ENCODE results near the gene DMXL1.
"Not testable (repeated sequence)": the region's sequence is repeated elsewhere in the genome, so short reads cannot be mapped to it uniquely, and the experiment has no call there.

Gene DMXL1

GRCh38 chr5:119063579-119064379 is 7.1 kb upstream of the DMXL1 start:
- DNase-seq (ENCODE audit: low spot score) = no peak

GRCh38 chr5:119067450-119067849 is 3.4 kb upstream of the DMXL1 start:
- no peak for DNase-seq (ENCODE audit: low spot score)

GRCh38 chr5:119070578-119070827 is 384 bp upstream of the DMXL1 start:
- DNase-seq (ENCODE audit: low spot score) = no peak

DNA sequence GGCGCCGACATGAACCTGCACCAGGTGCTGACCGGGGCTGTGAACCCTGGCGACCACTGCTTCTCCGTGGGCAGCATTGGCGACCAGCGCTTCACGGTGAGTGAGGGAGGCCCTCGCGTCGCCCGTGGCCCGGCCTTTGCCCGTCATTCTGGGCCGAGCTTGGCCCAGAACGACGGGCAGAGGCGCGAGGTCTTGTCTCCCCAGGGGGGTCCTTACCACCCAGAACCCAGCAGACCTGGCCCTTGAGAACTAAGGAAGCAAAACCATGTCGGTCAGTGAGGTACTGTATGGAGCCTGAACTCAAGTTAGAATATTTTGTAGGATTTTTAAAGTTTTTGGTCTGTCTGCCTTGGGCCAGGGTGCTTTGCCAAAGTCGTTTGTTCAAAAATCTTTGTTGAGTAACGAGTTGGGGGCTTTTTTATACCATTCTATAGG is 691 bp downstream of the DMXL1 start:
- peak; percentile 5 for DNase-seq (ENCODE audit: low spot score)

- DNase-seq (ENCODE audit: low spot score) = no peak
Observed at GRCh38 chr5:119072496-119072895, 1.6 kb downstream of the DMXL1 start.

- not testable (repeated sequence) for DNase-seq (ENCODE audit: low spot score)
Observed at GRCh38 chr5:119073746-119074337, 3.0 kb downstream of the DMXL1 start.

- DNase-seq (ENCODE audit: low spot score) = no peak
Observed at GRCh38 chr5:119074419-119074818, 3.5 kb downstream of the DMXL1 start.

GRCh38 chr5:119075269-119075668 is 4.4 kb downstream of the DMXL1 start:
- DNase-seq (ENCODE audit: low spot score) = not testable (repeated sequence)

DNA sequence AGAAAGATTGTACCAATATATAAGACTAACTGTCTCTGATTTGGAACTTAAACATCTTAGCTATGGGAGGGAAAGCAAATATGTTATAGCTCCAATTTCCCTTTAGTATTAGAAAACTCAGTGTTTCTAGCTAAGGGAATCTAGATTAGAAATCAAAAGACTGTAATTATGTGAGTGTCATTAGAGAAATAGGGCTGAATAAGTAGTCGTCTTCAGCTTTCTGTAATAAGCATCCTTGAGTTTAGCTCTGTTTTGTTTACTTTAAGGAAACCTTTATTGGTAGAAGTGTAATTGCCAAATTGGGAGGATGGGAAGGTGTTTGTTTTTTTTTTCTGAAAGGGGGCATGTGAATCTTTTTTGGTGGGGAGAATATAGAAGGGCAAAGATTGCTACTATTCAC is 5.2 kb downstream of the DMXL1 start:
- DNase-seq (ENCODE audit: low spot score) = no peak

DNA sequence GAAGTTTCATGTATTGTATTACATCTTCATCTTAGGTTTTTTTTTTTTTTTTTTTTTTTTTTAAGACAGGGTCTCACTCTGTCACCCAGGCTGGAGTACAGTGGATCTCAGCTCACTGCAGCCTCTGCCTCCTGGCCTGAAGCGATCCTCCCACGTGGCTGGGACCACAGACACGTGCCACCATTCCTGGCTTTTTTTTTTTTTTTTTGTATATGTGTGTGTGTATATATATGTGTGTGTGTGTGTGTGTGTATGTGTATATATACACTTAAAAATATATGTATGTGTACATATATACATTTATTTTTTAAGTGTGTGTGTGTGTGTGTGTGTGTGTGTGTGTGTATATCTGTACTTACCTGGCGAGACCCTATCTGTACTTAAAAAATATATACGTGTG is 6.6 kb downstream of the DMXL1 start:
- DNase-seq (ENCODE audit: low spot score) = no peak

DNA sequence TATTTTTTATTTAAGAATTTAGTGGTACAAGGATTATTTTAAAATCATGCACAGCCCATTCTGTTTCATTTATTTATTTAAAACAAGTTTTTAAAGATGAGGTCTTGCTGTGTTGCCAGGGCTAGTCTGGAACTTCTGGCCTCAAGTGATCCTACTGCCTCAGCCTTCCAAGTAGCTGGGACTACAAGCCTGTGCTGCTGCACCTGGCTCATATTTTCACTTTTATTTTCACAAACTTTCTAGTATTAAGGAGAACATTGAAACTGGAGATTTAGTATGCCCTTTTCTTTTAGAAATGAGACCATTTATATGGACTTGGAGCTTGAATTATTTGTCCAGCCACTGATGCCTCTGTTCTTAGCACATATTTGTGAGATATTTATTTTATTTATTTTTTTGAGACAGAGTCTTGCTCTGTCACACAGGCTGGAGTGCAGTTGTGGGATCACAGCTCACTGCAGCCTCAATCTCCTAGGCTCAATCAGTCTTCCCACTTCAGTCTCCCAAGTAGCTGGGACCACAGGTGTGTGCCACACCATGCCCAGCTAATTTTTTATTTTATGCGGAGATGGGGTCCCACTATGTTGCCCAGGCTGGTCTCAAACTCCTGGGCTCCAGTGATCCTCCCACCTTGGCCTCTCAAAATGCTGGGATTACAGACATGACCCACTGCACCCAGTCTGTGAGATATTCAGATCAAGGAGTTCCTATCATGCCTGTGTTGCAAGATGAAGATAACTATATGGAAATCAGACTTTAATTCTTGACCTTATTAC is 7.4 kb downstream of the DMXL1 start:
- DNase-seq (ENCODE audit: low spot score) = no peak

DNA sequence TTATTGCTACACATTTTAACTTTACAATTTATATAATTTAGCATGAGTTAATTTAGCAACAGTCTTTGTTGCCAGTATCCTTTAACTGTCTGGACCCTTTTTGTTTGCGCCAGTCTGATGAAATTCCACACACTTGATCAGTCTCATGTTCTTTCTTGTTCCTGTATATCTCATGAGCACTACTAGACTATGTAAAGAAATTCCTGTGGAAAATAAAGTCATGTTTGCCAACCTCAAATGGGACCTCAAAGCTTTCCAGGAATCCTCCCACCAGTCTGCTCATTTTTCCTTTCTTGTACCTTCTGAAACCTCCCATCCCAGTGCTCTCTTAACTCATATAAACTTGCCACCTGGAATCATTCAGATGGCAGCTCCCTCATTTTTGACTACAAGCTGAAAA is 8.0 kb downstream of the DMXL1 start:
- no peak for DNase-seq (ENCODE audit: low spot score)

DNA sequence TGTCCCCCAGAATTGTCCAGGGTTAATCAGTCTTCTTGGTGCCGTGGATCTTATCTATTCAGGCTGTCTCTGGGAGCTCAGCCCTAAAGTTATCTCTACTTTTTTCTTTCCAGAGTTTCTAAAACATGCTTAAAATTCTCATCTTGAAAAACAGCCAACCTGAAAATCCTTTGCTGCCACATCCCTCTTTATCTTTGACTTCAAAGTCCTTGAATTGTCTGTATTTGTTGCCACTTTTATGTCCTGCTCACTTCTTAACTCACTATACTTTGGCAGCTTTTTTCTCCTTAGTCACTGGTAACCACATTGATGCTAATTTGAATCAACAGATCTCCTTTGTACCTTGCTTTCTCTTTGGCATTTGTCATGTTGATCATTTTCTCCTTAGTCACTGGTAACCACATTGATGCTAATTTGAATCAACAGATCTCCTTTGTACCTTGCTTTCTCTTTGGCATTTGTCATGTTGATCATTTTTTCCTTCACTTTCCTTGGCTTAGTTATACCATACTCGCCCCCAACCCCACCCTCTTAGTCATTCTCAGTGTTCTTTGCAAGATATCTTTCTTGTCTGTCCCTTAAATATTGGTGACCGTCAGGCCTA is 8.5 kb downstream of the DMXL1 start:
- no peak for DNase-seq (ENCODE audit: low spot score)

GRCh38 chr5:119080936-119081335 is 10.0 kb downstream of the DMXL1 start:
- DNase-seq (ENCODE audit: low spot score) = no peak

- DNase-seq (ENCODE audit: low spot score) = no peak
Observed at GRCh38 chr5:119082691-119083090, 11.8 kb downstream of the DMXL1 start.

DNA sequence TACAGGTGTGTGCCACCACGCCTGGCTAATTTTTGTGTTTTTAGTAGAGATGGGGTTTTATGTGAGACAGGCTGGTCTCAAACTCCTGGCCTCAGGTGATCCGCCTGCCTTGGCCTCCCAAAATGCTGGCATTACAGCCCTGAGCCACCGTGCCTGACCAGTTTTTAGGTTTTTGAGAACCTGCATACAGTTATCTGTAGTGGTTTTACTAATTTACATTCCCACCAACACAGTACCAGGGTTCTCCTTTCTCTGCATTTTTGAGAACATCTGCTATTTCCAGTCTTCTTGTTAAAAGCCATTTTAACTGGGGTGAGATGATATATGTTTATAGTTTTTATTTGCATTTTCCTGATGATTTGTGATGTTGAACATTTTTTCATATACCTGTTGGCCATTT is 12.8 kb downstream of the DMXL1 start:
- no peak for DNase-seq (ENCODE audit: low spot score)

DNA sequence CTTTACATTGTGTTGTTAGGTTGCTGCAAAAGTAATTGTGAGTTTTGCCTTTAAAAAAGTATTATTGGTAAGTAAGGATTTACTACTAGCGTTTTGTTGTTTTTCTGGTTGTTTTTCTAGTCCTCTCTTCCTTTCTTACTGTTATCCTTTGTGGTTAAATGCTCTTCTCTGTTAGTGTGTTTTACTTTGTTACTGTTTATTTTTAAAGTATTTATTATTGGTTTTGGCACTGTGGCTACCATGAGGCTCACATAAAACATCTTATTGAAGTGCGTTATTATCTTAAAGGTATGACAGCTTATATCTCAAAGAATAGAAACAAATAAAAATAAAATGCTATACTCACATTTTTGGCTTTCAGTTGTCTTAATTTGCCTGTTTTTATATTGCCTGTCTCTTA is 17.6 kb downstream of the DMXL1 start:
- no peak for DNase-seq (ENCODE audit: low spot score)

DNA sequence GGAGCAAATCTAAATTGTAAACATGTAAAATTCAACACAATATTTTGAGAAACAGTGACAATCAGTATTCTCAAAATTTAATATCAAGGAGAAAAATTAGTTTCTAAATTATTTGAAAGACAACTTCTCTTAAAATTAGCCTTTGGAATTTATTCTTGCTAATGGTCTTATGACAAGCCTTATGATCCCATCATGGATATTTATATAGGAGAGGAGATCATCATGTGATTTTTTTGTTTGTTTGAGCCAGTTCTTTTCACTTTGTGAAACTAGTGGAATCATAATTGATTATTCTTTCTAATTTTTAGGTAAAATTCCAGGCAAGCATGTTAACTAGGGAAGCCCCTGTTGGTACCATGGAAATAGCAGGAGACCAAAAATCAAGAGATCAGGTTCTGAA is 24.7 kb downstream of the DMXL1 start:
- no peak for DNase-seq (ENCODE audit: low spot score)

GRCh38 chr5:119105971-119106370 is 35.1 kb downstream of the DMXL1 start:
- no peak for DNase-seq (ENCODE audit: low spot score)

DNA sequence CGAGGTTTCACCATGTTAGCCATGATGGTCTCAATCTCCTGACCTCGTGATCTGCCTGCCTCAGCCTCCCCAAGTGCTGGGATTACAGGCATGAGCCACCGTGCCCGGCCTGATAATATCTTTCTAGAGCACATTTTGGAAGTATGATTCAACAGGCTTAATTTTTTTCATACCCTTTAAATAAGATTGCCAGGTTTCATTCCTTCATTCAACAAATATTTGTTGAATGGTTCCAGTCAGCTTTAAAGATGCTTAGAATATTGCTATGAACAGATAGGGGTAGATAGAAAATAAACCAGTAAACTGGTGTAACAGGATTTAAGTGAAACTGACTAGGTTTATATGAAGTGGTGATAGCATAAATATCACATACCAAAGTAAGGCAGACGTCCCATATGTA is 41.3 kb downstream of the DMXL1 start:
- DNase-seq (ENCODE audit: low spot score) = no peak

GRCh38 chr5:119117237-119117636 is 46.4 kb downstream of the DMXL1 start:
- no peak for DNase-seq (ENCODE audit: low spot score)

DNA sequence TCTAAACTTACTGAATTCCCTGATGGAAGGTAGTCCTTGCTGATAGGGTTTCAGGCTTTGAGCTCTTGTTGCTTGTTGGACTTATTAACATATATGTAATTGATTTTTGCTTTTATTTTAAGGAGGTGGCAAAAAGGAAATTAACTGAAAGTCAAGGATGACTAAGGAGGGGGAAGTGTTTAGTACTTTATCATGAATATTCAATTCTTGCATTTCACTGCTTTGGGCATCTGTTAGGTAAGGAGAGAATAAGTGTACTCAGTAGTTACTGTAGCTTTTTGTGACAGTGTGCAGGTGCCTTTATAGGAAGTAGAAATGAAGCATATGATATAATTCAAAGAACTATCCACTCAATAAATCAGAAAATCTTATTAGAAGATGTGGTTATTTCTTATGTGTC is 47.1 kb downstream of the DMXL1 start:
- DNase-seq (ENCODE audit: low spot score) = no peak

DNA sequence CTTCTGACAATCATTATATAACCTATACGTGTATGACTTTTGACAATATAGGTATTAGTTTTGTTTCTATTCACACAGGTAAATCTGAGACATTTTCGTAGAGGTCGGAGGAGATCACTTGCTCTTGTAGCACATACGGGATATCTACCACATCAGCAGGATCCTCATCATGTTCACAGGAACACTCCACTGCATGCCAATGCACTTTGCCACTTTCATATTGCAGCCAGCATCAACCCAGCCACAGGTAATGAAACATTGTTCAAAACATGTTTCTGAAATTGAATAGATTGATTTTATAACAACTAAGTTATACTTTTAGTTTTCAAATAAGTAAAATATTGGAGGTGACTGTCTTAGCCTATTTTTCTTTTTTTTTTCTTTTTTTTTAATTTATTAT is 50.0 kb downstream of the DMXL1 start:
- no peak for DNase-seq (ENCODE audit: low spot score)

Measured in kidney capillary endothelial cell (primary cell).